Endothelial cell of umbilical vein (primary cell): ENCODE results near the gene TRIM14. TPM values are rescaled to one million over a fixed set of nuclear protein-coding genes. Genes with fewer than 3 reads are reported as not detected.

ENCODE experiments used
- BruUV-seq: library from RNA; stranded (reverse); fragments of 400-500 nt; replicated peaks from 2 replicates; lab custom pipeline; 2021; lab: Mats Ljungman, UMichigan
- CTCF ChIA-PET: fragments of 300-600, 350-600 bp; sonication (Branson Sonifier 250); formaldehyde crosslinking; loops from one replicate; lab custom pipeline; 2021; ENCODE audit warnings: antibody characterized with exemption, inconsistent platforms; lab: Charles Lee
- POLR2A ChIA-PET: fragments of 300-600, 350-600 bp; sonication (Branson Sonifier 250); formaldehyde crosslinking; loops from one replicate; lab custom pipeline; 2021; ENCODE audit warnings: antibody characterized with exemption, inconsistent platforms; lab: Charles Lee
- DNase-seq: peaks from one replicate; pipeline ENCODE4 v3.0.0-alpha.2; 2011; ENCODE audit warnings: low read depth, low spot score
- FAIRE-seq: peaks from 2 replicates; lab custom pipeline; 2011; peaks lifted over from hg19 to GRCh38; lab: Jason Lieb, UNC
- H2AFZ ChIP-seq: 2 replicates; pipeline ENCODE4 v1.6.0; 2012; ENCODE audit warnings: low read depth, low read length, control low read depth, inconsistent platforms
- H3K27ac ChIP-seq: 2 replicates; pipeline ENCODE4 v1.5.1; 2011; ENCODE audit warnings: low read depth, mild to moderate bottlenecking, control low read depth, low read length, moderate library complexity; ENCODE audit not compliant: insufficient read depth
- H3K27me3 ChIP-seq, 2 experiments: 2 replicates each; pipeline versions ENCODE4 v1.6.0 to v1.6.1; 2011; ENCODE audit warnings: low read length in 2 of 2, mixed read lengths in 1 of 2; ENCODE audit not compliant: control insufficient read depth in 2 of 2, insufficient read depth in 2 of 2
- H3K36me3 ChIP-seq, 2 experiments: 2 replicates in 1 of 2; 3 replicates in 1 of 2; pipeline ENCODE4 v1.5.1; 2011; ENCODE audit warnings: low read length in 2 of 2, mild to moderate bottlenecking in 1 of 2, moderate library complexity in 1 of 2; ENCODE audit not compliant: control insufficient read depth in 2 of 2, insufficient read depth in 2 of 2; ENCODE audit errors: extremely low read depth in 1 of 2
- H3K4me1 ChIP-seq: 3 replicates; pipeline ENCODE4 v1.5.1; 2011; ENCODE audit warnings: mild to moderate bottlenecking, low read length; ENCODE audit not compliant: control insufficient read depth, insufficient read depth; ENCODE audit errors: extremely low read depth
- H3K4me2 ChIP-seq: 2 replicates; pipeline ENCODE4 v1.6.1; 2011; ENCODE audit warnings: low read length, control low read depth, mixed read lengths; ENCODE audit not compliant: insufficient read depth
- H3K4me3 ChIP-seq, 3 experiments: fragments of 200-600 bp in 1 of 3; sonication (generic), shearing (Covaris generic) in 1 of 3; replicated peaks in 1 of 3; 2 replicates each; pipeline ENCODE4 v1.5.1; 2011 to 2016; ENCODE audit warnings: control low read depth in 3 of 3, low read length in 3 of 3, mild to moderate bottlenecking in 2 of 3, inconsistent platforms in 1 of 3, low read depth in 1 of 3, moderate library complexity in 1 of 3; ENCODE audit not compliant: insufficient read depth in 1 of 3
- H3K79me2 ChIP-seq: 2 replicates; pipeline ENCODE4 v1.6.0; 2012; ENCODE audit warnings: low read length, inconsistent platforms; ENCODE audit not compliant: control insufficient read depth, insufficient read depth
- H3K9ac ChIP-seq: replicated peaks from 2 replicates; pipeline ENCODE3; 2011; ENCODE audit warnings: low read length, control low read depth; ENCODE audit not compliant: insufficient read depth; ENCODE audit errors: extremely low read depth
- H3K9me1 ChIP-seq: replicated peaks from 3 replicates; pipeline ENCODE4 v1.6.0; 2011; ENCODE audit warnings: mild to moderate bottlenecking, low read length; ENCODE audit not compliant: control insufficient read depth, insufficient read depth; ENCODE audit errors: extremely low read depth
- H3K9me3 ChIP-seq: replicated peaks from 2 replicates; pipeline ENCODE4 v1.5.1; 2012; ENCODE audit warnings: low read length, inconsistent platforms; ENCODE audit not compliant: control insufficient read depth, insufficient read depth
- H4K20me1 ChIP-seq: replicated peaks from 2 replicates; pipeline ENCODE3; 2011; ENCODE audit warnings: mild to moderate bottlenecking, low read length; ENCODE audit not compliant: control insufficient read depth, insufficient read depth; ENCODE audit errors: extremely low read depth
- EZH2 ChIP-seq: IDR thresholded peaks from 2 replicates; pipeline ENCODE4 v1.6.1; 2012; ENCODE audit warnings: borderline replicate concordance, low read depth, mild to moderate bottlenecking, moderate library complexity, low read length, inconsistent platforms; ENCODE audit not compliant: severe bottlenecking
- GATA2 ChIP-seq: IDR thresholded peaks from 2 replicates; pipeline ENCODE4 v1.7.0; 2011; ENCODE audit warnings: low read depth, mild to moderate bottlenecking, moderate library complexity, mixed read lengths, low read length; ENCODE audit not compliant: insufficient read length, insufficient read depth
- JUN ChIP-seq: IDR thresholded peaks from 2 replicates; pipeline ENCODE4 v1.6.1; 2011; ENCODE audit warnings: borderline replicate concordance, low read depth; ENCODE audit not compliant: insufficient read length, insufficient read depth
- MYC ChIP-seq: IDR thresholded peaks from one replicate; pipeline ENCODE4 v1.6.1; 2011; ENCODE audit warnings: mild to moderate bottlenecking, low read depth, low read length
- POLR2A ChIP-seq: IDR thresholded peaks from 2 replicates; pipeline ENCODE4 v1.6.1; 2012; ENCODE audit warnings: low read depth, mild to moderate bottlenecking, control low read depth, low read length
- POLR2AphosphoS5 ChIP-seq: IDR thresholded peaks from 2 replicates; pipeline ENCODE4 v1.6.1; 2012; ENCODE audit warnings: low read depth, mild to moderate bottlenecking, control low read depth, low read length, moderate library complexity; ENCODE audit not compliant: insufficient read depth
- dilution Hi-C: fragments of 300-500 bp; cut with MboI; formaldehyde crosslinking; loops from one replicate; pipeline ENCODE4 v1.15.0; 2019; ENCODE audit warnings: low sequenced_read_pairs; ENCODE audit not compliant: extremely low pct_ligation_motif_present
- intact Hi-C: fragments of 100-400 bp; cut with micrococcal nuclease; formaldehyde crosslinking; loops from one replicate; pipeline ENCODE4 v1.10.0; 2022
- polyA plus RNA-seq, 4 experiments: library from polyadenylated mRNA; depleted of rRNA in 3 of 4; stranded (reverse) in 3 of 4; unstranded in 1 of 4; fragments of >200 nt; gene quantifications; 2 replicates each; pipeline versions ENCODE4 v1.2.1 to v1.2.3, GENCODE V29; 2011 to 2012; ENCODE audit warnings: missing spikeins in 1 of 4
- total RNA-seq: library from RNA; stranded (reverse); gene quantifications from 2 replicates; pipeline ENCODE4 v1.2.3, GENCODE V29; 2021
- TF ChIP-seq, protein P1 (sequence below): IDR thresholded peaks from 2 replicates; pipeline ENCODE4 v1.6.1; 2011; ENCODE audit not compliant: insufficient read depth, insufficient read length
- TF ChIP-seq, protein P2 (sequence below), 2 donors: IDR thresholded peaks; 1 replicate in 1 of 2; 2 replicates in 1 of 2; pipeline ENCODE4 v1.5.1; 2011; ENCODE audit warnings: low read length in 2 of 2, mild to moderate bottlenecking in 2 of 2, moderate library complexity in 2 of 2, control low read depth in 1 of 2, inconsistent platforms in 1 of 2, low read depth in 1 of 2; ENCODE audit not compliant: insufficient read depth in 1 of 2; ENCODE audit errors: extremely low read depth in 1 of 2

Gene TRIM14
- total and polyA plus RNA-seq, 2 donors (not counting 3 experiments of a cell fraction or from before 2014, with no cell fraction given) = 4.8 to 10.7 TPM

DNA sequence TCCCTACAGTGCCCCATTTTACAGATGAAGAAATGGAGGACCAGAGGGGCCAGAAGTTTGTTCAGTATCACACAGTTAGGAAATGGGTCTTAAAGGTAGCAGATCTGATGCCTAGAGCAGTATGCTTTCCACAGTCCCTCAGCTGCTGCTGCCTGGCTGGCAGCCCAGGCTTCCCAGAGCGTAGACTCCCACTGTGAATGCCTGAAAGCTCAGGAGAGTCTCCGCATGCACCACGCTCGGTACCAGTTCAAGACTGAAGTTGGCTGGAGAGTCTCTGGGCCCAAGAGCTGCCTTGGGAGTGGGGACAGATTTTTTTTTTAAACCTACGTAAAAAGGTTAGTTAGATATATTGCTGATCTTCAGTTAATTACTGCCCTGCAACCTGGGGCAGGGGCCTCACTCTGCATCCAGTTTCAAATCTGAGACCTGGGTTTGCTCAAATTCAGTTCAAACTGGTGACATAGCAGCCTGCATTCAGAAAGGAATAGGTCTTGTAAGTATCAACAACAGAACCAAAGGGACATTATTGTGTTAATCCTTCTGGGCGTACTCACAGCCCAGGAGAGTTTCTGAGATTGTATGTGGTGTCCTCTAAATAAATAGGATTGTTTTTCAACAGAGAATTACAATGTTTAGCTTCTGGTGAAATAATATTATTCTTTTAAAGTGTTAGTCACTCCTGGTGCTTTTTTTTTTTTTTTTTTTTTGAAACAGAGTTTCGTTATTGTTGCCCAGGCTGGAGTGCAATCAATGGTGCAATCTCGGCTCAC, 54.2 kb downstream of the TRIM14 start:
- Histone ChIP-seq H3K9me3 (no peaks in the 10 kb centered on the region), H3K9me1 (no peaks in the 10 kb centered on the region), H3K79me2 (peaks cover 34% of the 10 kb centered on the region), H3K4me1 (no peaks in the 10 kb centered on the region), H3K4me3 (no peak overlapping the region), H3K4me2 (no peak overlapping the region), H3K36me3 (peaks cover 13 to 17% of the 10 kb centered on the region in 2 experiments), H3K27ac (no peak overlapping the region), H2AFZ (no peak overlapping the region), H3K27me3 (no peaks in the 10 kb centered on the region), H4K20me1 (no peaks in the 10 kb centered on the region), H3K9ac (no peak overlapping the region)
- TF ChIP-seq, protein P1, sequence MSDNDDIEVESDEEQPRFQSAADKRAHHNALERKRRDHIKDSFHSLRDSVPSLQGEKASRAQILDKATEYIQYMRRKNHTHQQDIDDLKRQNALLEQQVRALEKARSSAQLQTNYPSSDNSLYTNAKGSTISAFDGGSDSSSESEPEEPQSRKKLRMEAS = no peak
- no peak for TF ChIP-seq JUN
- no peak for TF ChIP-seq POLR2AphosphoS5
- no peak for TF ChIP-seq EZH2
- TF ChIP-seq, protein P2, sequence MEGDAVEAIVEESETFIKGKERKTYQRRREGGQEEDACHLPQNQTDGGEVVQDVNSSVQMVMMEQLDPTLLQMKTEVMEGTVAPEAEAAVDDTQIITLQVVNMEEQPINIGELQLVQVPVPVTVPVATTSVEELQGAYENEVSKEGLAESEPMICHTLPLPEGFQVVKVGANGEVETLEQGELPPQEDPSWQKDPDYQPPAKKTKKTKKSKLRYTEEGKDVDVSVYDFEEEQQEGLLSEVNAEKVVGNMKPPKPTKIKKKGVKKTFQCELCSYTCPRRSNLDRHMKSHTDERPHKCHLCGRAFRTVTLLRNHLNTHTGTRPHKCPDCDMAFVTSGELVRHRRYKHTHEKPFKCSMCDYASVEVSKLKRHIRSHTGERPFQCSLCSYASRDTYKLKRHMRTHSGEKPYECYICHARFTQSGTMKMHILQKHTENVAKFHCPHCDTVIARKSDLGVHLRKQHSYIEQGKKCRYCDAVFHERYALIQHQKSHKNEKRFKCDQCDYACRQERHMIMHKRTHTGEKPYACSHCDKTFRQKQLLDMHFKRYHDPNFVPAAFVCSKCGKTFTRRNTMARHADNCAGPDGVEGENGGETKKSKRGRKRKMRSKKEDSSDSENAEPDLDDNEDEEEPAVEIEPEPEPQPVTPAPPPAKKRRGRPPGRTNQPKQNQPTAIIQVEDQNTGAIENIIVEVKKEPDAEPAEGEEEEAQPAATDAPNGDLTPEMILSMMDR (IDR thresholded peaks at IDR 0.05; ENCODE audit: extremely low read depth in 1 of 2, insufficient read depth in 1 of 2, low read depth in 1 of 2, low read length in 2 of 2) = no peak
- no peak for TF ChIP-seq GATA2
- TF ChIP-seq MYC = no peak
- no peak for TF ChIP-seq POLR2A
- intact Hi-C loops (no loop called here), dilution Hi-C loops (no loop called here)
- no peak for FAIRE-seq
- no peak for DNase-seq
- no TSS peak for BruUV-seq
- ChIA-PET CTCF (interaction anchor here (0.8 to 1.1 kb wide), 2 partner anchors 9 to 19 kb away, joined by 7 to 9 read pairs; no protein-coding TSS in a partner anchor), POLR2A (interaction anchor here (1.1 kb wide), 1 partner anchor 8 kb away, joined by 3 read pairs; the partner anchor contains the start of gene NANS)
